Stimulated activated CD8-positive, alpha-beta memory T cell treated with anti-CD3 and anti-CD28 coated beads, Interleukin-12 subunit alpha, Interleukin-12 subunit beta, amount 100 ng/mL, for 4 hours (primary cell): Measurements from ENCODE around the gene LCLAT1.

Source experiments
- DNase-seq: peaks from one replicate; pipeline ENCODE4 v3.0.0-alpha.2; 2020; ENCODE audit warnings: low read depth

Gene LCLAT1

GRCh38 chr2:30424231-30424630 is 22.8 kb upstream of the LCLAT1 start:
- DNase-seq: no peak

GRCh38 chr2:30425326-30425725 is 21.7 kb upstream of the LCLAT1 start:
- DNase-seq: no peak

- DNase-seq: no peak
Observed at GRCh38 chr2:30427606-30428347, 19.3 kb upstream of the LCLAT1 start.

- DNase-seq: no peak
Observed at GRCh38 chr2:30428348-30428662, 18.7 kb upstream of the LCLAT1 start.

- DNase-seq: no peak
Observed at GRCh38 chr2:30428827-30429461, 18.1 kb upstream of the LCLAT1 start.

GRCh38 chr2:30433541-30434299 is 13.3 kb upstream of the LCLAT1 start:
- no peak for DNase-seq

- DNase-seq: no peak
Observed at GRCh38 chr2:30434708-30435107, 12.3 kb upstream of the LCLAT1 start.

GRCh38 chr2:30436859-30437435 is 10.1 kb upstream of the LCLAT1 start:
- no peak for DNase-seq

GRCh38 chr2:30437809-30438548 is 9.1 kb upstream of the LCLAT1 start:
- no peak for DNase-seq

GRCh38 chr2:30439296-30439695 is 7.8 kb upstream of the LCLAT1 start:
- no peak for DNase-seq

- DNase-seq: no peak
Observed at GRCh38 chr2:30439879-30440278, 7.2 kb upstream of the LCLAT1 start.

GRCh38 chr2:30441023-30441422 is 6.0 kb upstream of the LCLAT1 start:
- DNase-seq: no peak

GRCh38 chr2:30443081-30443480 is 4.0 kb upstream of the LCLAT1 start:
- no peak for DNase-seq

- no peak for DNase-seq
Observed at GRCh38 chr2:30444273-30444672, 2.8 kb upstream of the LCLAT1 start.

- DNase-seq: no peak
Observed at GRCh38 chr2:30445266-30445821, 1.7 kb upstream of the LCLAT1 start.

GRCh38 chr2:30446602-30447148 is 371 bp upstream of the LCLAT1 start:
- no peak for DNase-seq

GRCh38 chr2:30448308-30448707 is 1.3 kb downstream of the LCLAT1 start:
- DNase-seq: no peak

- DNase-seq: no peak
Observed at GRCh38 chr2:30448866-30449265, 1.8 kb downstream of the LCLAT1 start.

GRCh38 chr2:30450025-30450424 is 3.0 kb downstream of the LCLAT1 start:
- DNase-seq: no peak

GRCh38 chr2:30453498-30453897 is 6.5 kb downstream of the LCLAT1 start:
- no peak for DNase-seq

GRCh38 chr2:30454571-30454970 is 7.5 kb downstream of the LCLAT1 start:
- DNase-seq: no peak
